NCI-H82 (cell line): ENCODE results near the gene DBN1.
"Not testable (repeated sequence)": the region's sequence is repeated elsewhere in the genome, so short reads cannot be mapped to it uniquely, and the experiment has no call there.

ENCODE experiments used
- DNase-seq: peaks from one replicate; lab custom pipeline; 2025; lab: John Stamatoyannopoulos, UW

Gene DBN1

GRCh38 chr5:177490992-177491391 is 17.6 kb upstream of the DBN1 start:
- no peak for DNase-seq

GRCh38 chr5:177490311-177490991 is 17.0 kb upstream of the DBN1 start:
- no peak for DNase-seq

GRCh38 chr5:177489119-177489716 is 15.8 kb upstream of the DBN1 start:
- DNase-seq: peak; percentile 58

GRCh38 chr5:177487975-177488374 is 14.5 kb upstream of the DBN1 start:
- DNase-seq: no peak

- no peak for DNase-seq
These were observed 13.7 kb upstream of the DBN1 start for GRCh38 chr5:177487144-177487543.

GRCh38 chr5:177486256-177486655 is 12.8 kb upstream of the DBN1 start:
- no peak for DNase-seq

GRCh38 chr5:177485753-177486152 is 12.3 kb upstream of the DBN1 start:
- not testable (repeated sequence) for DNase-seq

GRCh38 chr5:177484902-177485549 is 11.6 kb upstream of the DBN1 start:
- DNase-seq: no peak

- peak; percentile 75 for DNase-seq
These were observed 10.8 kb upstream of the DBN1 start for GRCh38 chr5:177483994-177484901.

- no peak for DNase-seq
These were observed 9.6 kb upstream of the DBN1 start for GRCh38 chr5:177483042-177483441.

- no peak for DNase-seq
These were observed 8.9 kb upstream of the DBN1 start for GRCh38 chr5:177482359-177482795.

GRCh38 chr5:177479774-177480173 is 6.3 kb upstream of the DBN1 start:
- no peak for DNase-seq

- no peak for DNase-seq
These were observed 5.5 kb upstream of the DBN1 start for GRCh38 chr5:177478711-177479646.

GRCh38 chr5:177477701-177478477 is 4.5 kb upstream of the DBN1 start:
- no peak for DNase-seq

- no peak for DNase-seq
These were observed 3.2 kb upstream of the DBN1 start for GRCh38 chr5:177476531-177477233.

- no peak for DNase-seq
These were observed 2.4 kb upstream of the DBN1 start for GRCh38 chr5:177475563-177476427.

GRCh38 chr5:177474846-177475562 is 1.6 kb upstream of the DBN1 start:
- DNase-seq: peak; percentile 50

GRCh38 chr5:177474002-177474476 is 605 bp upstream of the DBN1 start:
- DNase-seq: no peak
